Ectodermal cell (in vitro differentiated cells): ENCODE measurements around the gene HMGCS1.
A peak's percentile ranks its signal among the peaks of the same experiment; 100 is the strongest.
"Not testable (repeated sequence)": the region's sequence is repeated elsewhere in the genome, so short reads cannot be mapped to it uniquely, and the experiment has no call there.

Source experiments
- H3K27ac ChIP-seq: 2 replicates; pipeline ENCODE4 v1.7.0; 2013; ENCODE audit warnings: mild to moderate bottlenecking, low read depth, low read length; ENCODE audit not compliant: insufficient read depth, poor library complexity, severe bottlenecking
- H3K27me3 ChIP-seq: 2 replicates; pipeline ENCODE4 v1.7.0; 2013; ENCODE audit warnings: mild to moderate bottlenecking, low read length; ENCODE audit not compliant: insufficient read depth, control insufficient read depth, poor library complexity, severe bottlenecking
- H3K36me3 ChIP-seq: one replicate; pipeline ENCODE4 v1.7.0; 2013; ENCODE audit warnings: low read length; ENCODE audit not compliant: control insufficient read depth, insufficient read depth
- H3K4me1 ChIP-seq: one replicate; pipeline ENCODE4 v1.7.0; 2013; ENCODE audit warnings: low read length; ENCODE audit not compliant: control insufficient read depth, insufficient read depth
- H3K4me3 ChIP-seq: 2 replicates; pipeline ENCODE4 v1.7.0; 2013; ENCODE audit warnings: low read depth, low read length, control low read depth; ENCODE audit not compliant: insufficient read depth
- H3K9me3 ChIP-seq: 2 replicates; pipeline ENCODE4 v1.7.0; 2013; ENCODE audit warnings: mild to moderate bottlenecking, low read length, moderate library complexity; ENCODE audit not compliant: control insufficient read depth
- WGBS, 2 experiments: methylation state at CpG; one replicate each; pipeline ENCODE4 v1.1.7; 2013; ENCODE audit warnings: missing lambda C conversion rate in 2 of 2; 5-methylcytosine and 5-hydroxymethylcytosine counted together

HMGCS1 gene

GRCh38 chr5:43314724-43315123 is 1.5 kb upstream of the HMGCS1 start:
- Histone ChIP-seq H3K4me3 (no peak overlapping the region), H3K4me1 (peaks cover 16% of the 10 kb centered on the region)
- WGBS, 2 experiments, result 96 to 99% methylated on average over 6 of the region's 6 CpGs

GRCh38 chr5:43313854-43314457 is 744 bp upstream of the HMGCS1 start:
- Histone ChIP-seq H3K27ac (no peak overlapping the region), H3K36me3 (no peaks in the 10 kb centered on the region), H3K4me1 (peaks cover 21% of the 10 kb centered on the region), H3K9me3 (no peaks in the 10 kb centered on the region), H3K27me3 (no peaks in the 10 kb centered on the region), H3K4me3 (peak overlapping the region; percentile 14)
- 54 to 75% methylated on average over 5 to 7 of the region's 8 CpGs for WGBS, 2 experiments

More at GRCh38 chr5:43314724-43315123, 1.5 kb upstream of the HMGCS1 start:
- Histone ChIP-seq H3K27ac (no peak overlapping the region), H3K36me3 (no peaks in the 10 kb centered on the region), H3K27me3 (no peaks in the 10 kb centered on the region), H3K9me3 (no peaks in the 10 kb centered on the region)

- 1 to 2% methylated on average over 9 of the region's 9 CpGs for WGBS, 2 experiments
- Histone ChIP-seq H3K27ac (no peak overlapping the region), H3K36me3 (no peaks in the 10 kb centered on the region), H3K27me3 (no peaks in the 10 kb centered on the region), H3K4me1 (peaks cover 21% of the 10 kb centered on the region), H3K4me3 (peak overlapping the region; percentile 93), H3K9me3 (no peaks in the 10 kb centered on the region)
Measured at GRCh38 chr5:43312699-43313034, 545 bp downstream of the HMGCS1 start.

- Histone ChIP-seq H3K4me3 (peak overlapping the region; percentile 93), H3K27me3 (no peaks in the 10 kb centered on the region), H3K27ac (no peak overlapping the region), H3K9me3 (no peaks in the 10 kb centered on the region), H3K4me1 (peaks cover 21% of the 10 kb centered on the region), H3K36me3 (no peaks in the 10 kb centered on the region)
- 15 to 19% methylated on average over 6 of the region's 6 CpGs for WGBS, 2 experiments
Measured at GRCh38 chr5:43312076-43312661, 1.0 kb downstream of the HMGCS1 start.

- no peaks in the 10 kb centered on the region for H3K36me3 ChIP-seq
- no peak overlapping the region for H3K27ac ChIP-seq
- no peaks in the 10 kb centered on the region for H3K9me3 ChIP-seq
- H3K27me3 ChIP-seq, result no peaks in the 10 kb centered on the region
- peak overlapping the region; percentile 20 for H3K4me3 ChIP-seq
- H3K4me1 ChIP-seq, result peaks cover 21% of the 10 kb centered on the region
Measured at GRCh38 chr5:43309637-43310036, 3.6 kb downstream of the HMGCS1 start.

GRCh38 chr5:43309122-43309521 is 4.1 kb downstream of the HMGCS1 start:
- H3K4me1 ChIP-seq, result peaks cover 21% of the 10 kb centered on the region
- 58 to 78% methylated on average over 3 of the region's 3 CpGs for WGBS, 2 experiments
- peak overlapping the region; percentile 20 for H3K4me3 ChIP-seq

GRCh38 chr5:43306954-43307353 is 6.3 kb downstream of the HMGCS1 start:
- not testable (repeated sequence) for H3K27me3 ChIP-seq

More at GRCh38 chr5:43309122-43309521, 4.1 kb downstream of the HMGCS1 start:
- Histone ChIP-seq H3K27me3 (no peaks in the 10 kb centered on the region), H3K9me3 (no peaks in the 10 kb centered on the region), H3K36me3 (no peaks in the 10 kb centered on the region), H3K27ac (no peak overlapping the region)

GRCh38 chr5:43305948-43306565 is 7.2 kb downstream of the HMGCS1 start:
- no peak overlapping the region for H3K4me3 ChIP-seq
- no peaks in the 10 kb centered on the region for H3K9me3 ChIP-seq
- WGBS, 2 experiments, result 75 to 78% methylated on average over 1 of the region's 1 CpG
- no peaks in the 10 kb centered on the region for H3K36me3 ChIP-seq
- peaks cover 8% of the 10 kb centered on the region for H3K4me1 ChIP-seq
- H3K27ac ChIP-seq, result no peak overlapping the region
- H3K27me3 ChIP-seq, result no peaks in the 10 kb centered on the region

More at GRCh38 chr5:43306954-43307353, 6.3 kb downstream of the HMGCS1 start:
- 87 to 92% methylated on average over 5 of the region's 5 CpGs for WGBS, 2 experiments
- peaks cover 16% of the 10 kb centered on the region for H3K4me1 ChIP-seq
- H3K4me3 ChIP-seq, H3K9me3 ChIP-seq, H3K36me3 ChIP-seq, H3K27ac ChIP-seq: not testable (repeated sequence)

- H3K36me3 ChIP-seq, result peaks cover 4% of the 10 kb centered on the region
- H3K27me3 ChIP-seq, result no peaks in the 10 kb centered on the region
- H3K4me3 ChIP-seq, result no peak overlapping the region
- WGBS, 2 experiments, result 90 to 100% methylated on average over 1 of the region's 1 CpG
- H3K9me3 ChIP-seq, result no peaks in the 10 kb centered on the region
- peaks cover 3% of the 10 kb centered on the region for H3K4me1 ChIP-seq
- no peak overlapping the region for H3K27ac ChIP-seq
Measured at GRCh38 chr5:43304525-43304924, 8.7 kb downstream of the HMGCS1 start.

- H3K4me3 ChIP-seq, result no peak overlapping the region
- 94% methylated on average over 4 of the region's 4 CpGs for WGBS, 2 experiments
Measured at GRCh38 chr5:43303242-43303641, 10.0 kb downstream of the HMGCS1 start.

More at GRCh38 chr5:43303242-43303641, 10.0 kb downstream of the HMGCS1 start:
- Histone ChIP-seq H3K36me3 (peaks cover 11% of the 10 kb centered on the region), H3K4me1 (no peaks in the 10 kb centered on the region), H3K27ac (no peak overlapping the region), H3K27me3 (no peaks in the 10 kb centered on the region), H3K9me3 (no peaks in the 10 kb centered on the region)
